HG03159 (cell line): ENCODE results near the gene HPN.
"Not testable (repeated sequence)": the region's sequence is repeated elsewhere in the genome, so short reads cannot be mapped to it uniquely, and the experiment has no call there.

Experiments used
- ATAC-seq: cut with Tn5 transposase; IDR thresholded peaks from one replicate; pipeline ENCODE4 v1.9.1; 2021; ENCODE audit warnings: mild to moderate bottlenecking, moderate library complexity; ENCODE audit not compliant: unreplicated experiment

The HPN gene

DNA sequence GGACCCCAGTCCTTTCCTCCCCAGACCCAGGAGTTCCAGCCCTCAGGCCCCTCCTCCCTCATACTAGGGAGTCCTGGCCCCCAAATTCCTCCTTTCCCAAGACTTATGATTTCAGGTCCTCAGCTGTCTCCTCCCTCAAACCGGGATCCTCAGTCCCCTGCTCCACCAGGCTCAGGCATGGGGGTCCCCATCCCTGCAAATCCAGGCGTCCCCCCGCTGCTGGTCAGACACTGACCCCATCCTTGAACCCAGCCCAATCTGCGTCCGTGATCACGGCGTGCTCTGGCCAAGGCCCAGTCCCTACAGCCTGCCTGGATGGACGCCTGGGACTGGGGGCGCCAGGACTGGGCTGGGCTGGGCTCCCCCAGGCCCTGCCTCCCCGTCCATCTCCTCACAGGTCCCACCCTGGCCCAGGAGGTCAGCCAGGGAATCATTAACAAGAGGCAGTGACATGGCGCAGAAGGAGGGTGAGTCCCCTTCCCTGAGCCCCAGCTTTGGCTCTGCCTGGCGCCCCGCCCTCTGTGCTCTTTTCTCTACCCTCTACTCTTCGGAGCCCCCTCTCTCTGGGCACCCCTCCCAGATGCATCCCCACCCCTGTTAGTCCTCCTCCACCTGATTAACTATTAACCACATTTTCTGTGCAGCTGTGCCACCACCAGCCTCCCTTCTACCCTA lies 672 bp downstream of the HPN start:
- no peak for ATAC-seq

DNA sequence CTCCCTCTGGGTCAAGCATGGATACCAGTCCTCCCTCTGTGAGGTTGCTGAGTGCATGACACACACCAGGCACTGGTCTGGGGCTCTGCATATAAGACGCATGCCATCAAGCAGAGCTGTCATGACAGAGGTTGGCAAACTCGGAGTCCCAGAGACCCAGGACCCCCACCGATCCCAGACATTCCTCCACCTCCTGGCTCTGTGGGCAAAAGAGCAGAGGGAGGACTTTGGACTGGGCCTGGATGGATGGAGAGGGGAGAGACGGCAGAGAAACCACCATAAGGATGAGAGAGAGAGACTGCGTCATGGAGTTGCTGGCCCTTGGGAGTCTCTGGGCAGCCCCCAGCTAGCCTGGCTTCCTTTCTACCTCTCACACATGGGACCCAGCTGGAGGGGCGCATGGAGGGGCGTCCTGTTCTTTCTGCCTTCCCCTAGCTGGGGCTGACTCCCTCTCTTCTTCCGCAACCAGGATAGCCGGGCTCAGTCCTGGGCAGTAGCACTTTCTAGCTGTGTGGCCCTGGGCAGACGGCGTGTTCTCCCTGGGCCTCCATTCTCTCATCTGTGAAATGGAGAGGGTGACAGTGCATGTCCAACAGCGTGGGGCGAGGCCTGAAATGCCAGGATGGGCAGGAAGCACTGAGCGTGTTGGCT lies 1.6 kb downstream of the HPN start:
- no peak for ATAC-seq

DNA sequence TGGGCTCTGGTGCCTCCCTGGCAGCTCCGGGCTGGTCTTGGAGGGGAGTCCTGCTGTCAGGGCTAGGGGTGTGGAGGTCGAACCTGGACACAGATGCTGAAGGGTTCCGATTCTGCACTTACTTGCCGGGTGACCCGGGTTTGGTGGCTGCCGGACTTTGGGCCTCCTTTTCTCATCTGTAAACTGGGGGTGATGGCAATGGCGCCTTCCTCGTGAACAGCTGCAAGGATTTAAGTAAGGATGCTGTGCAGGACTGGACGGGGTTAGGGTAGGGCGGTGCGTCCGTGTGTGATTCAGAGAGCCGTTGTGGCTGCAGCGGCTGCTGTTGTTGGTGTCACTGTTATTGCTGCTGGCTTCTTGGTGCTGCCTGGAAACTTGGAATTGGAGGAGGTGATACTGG lies 2.4 kb downstream of the HPN start:
- ATAC-seq, result no peak

DNA sequence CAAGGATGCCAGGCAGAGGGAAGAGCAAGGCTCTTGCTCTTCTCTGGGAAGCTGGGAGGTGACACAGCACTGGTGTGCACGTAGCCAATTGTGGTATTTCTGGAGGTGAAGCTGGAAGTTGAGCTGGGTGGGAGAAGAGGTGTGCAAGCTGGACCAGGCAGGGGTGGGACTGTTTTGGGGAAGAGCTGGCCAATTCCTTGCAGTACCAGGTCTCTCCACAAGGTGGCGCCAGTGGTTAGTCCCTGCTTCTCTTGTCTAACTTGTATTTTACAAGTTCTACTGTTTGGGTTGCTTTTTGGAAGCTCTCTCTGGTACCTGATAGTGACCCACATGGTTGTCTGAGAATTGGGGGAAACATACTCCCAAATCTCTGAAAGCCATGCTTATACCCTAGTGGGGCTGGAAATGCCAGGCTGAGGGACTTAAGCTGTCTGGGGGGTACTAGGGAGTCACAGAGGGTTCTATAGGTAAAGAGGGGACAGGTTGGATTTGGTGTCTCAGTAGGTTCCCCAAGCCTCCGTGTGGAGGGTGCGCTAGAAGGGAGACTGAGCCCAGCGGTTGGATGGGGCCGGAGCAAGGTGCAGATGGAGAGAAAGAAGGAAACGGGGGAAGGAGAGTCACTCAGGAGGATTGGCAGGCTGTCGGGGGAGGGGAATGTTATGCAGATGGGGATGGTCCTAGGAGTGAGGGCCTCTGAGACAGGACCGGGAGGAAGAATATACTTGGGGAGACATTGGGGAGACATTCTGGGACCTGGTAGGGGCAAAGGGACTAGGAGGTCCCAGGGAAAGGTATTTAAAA lies 3.0 kb downstream of the HPN start:
- no peak for ATAC-seq

DNA sequence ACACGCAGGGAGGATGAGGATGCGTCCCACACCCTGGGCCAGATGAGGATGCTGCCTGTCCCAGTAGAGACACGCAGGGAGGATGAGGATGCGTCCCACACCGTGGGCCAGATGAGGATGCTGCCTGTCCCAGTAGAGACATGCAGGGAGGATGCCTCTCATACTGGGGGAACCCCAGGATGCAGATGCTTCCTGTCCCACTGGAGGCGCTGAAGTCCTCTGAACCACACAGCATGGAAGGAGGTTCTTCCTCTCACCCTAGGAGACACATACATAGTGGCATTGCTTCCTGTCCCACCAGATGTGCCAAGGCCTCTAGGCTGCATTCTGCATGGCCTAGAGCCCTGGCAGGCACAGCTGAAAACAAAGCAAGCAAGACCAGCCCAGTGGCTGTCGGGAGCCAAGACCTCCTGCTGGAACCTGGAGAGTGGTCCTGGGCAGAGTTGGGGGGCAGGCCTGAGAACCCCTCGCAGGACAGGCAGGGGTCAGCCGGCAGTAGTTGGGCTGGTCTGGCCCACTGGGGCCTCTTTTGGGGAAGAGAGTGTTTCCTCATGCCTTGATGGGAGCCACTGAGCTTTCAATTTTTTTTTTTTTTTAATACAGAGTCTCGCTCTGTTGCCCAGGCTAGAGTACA lies 4.3 kb downstream of the HPN start:
- ATAC-seq, result peak; percentile 72

- no peak for ATAC-seq
Observed at GRCh38 chr19:35046461-35046860, 4.9 kb downstream of the HPN start.

- ATAC-seq, result no peak
Observed at GRCh38 chr19:35048911-35049411, 7.4 kb downstream of the HPN start.

- ATAC-seq, result no peak
Observed at GRCh38 chr19:35049456-35049855, 7.9 kb downstream of the HPN start.

- ATAC-seq, result not testable (repeated sequence)
Observed at GRCh38 chr19:35050662-35051061, 9.1 kb downstream of the HPN start.

DNA sequence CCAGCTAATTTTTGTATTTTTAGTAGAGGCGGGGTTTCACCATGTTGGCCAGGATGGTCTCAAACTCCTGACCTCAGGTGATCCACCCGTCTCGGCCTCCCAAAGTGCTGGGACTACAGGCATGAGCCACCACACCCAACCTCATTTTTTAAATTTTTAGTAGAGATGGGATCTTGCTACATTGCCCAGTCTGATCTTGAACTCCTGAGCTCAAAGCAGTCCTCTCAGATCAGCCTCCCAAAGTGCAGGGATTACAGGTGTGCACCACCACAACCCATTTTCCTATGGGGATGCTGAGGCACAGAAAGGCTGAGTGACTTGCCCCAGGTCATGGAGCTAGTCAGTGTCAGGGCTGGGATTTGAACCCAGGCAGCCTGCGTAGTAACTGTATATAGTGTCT lies 9.7 kb downstream of the HPN start:
- not testable (repeated sequence) for ATAC-seq

GRCh38 chr19:35051796-35052195 lies 10.3 kb downstream of the HPN start:
- no peak for ATAC-seq

DNA sequence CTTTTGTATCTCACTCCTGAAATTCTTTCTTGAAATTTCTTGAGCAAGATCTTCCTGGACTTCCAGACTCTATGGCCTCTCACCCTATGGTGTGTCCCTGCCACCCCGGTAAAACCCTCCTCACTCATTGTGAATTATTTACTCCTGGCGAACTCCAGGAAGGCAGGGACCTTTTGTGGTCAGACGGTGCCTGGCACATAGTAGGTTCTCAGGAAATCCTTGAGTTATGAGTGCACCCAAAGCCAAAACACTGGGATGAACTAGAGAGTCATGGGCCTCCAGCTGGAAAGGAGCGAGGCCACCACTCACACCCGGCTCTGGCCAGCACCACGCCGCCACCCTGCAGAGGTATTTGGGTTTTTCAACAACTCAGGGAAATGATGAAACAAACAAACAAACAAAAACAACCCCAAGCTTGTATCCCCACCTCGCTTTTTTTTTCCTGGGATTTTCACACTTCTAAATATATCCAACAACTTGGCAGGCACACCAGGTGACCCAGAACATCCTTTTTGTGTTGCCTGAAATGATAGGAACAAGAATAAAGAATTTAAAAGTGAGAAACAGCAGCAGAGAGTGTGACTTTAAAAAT lies 11.2 kb downstream of the HPN start:
- no peak for ATAC-seq

- ATAC-seq, result no peak
Observed at GRCh38 chr19:35053667-35054293, 12.3 kb downstream of the HPN start.

- no peak for ATAC-seq
Observed at GRCh38 chr19:35054626-35055025, 13.1 kb downstream of the HPN start.

DNA sequence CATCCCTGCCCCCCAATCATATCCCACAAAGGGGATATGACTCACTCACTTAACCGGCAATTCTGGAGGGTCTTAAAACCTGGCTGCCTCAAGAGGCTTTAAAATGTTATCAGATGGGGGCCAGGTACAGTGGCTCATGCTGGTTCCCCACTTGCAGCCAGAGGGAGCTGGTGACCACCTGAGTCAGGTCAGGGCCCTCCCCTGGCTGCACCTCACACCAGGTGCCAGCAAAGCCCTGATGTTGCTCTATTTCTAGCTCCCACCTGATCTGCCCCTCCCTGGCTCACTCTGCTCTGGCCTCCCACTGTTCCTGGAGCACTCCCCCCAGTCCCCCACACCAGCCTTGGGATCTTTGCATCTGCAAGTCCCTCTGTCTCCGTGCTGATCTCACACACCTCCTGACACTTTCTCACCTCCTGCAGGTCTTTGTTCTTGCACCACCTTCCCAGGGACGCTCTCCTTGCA lies 14.2 kb downstream of the HPN start:
- ATAC-seq, result no peak

GRCh38 chr19:35056513-35057063 lies 15.1 kb downstream of the HPN start:
- no peak for ATAC-seq

DNA sequence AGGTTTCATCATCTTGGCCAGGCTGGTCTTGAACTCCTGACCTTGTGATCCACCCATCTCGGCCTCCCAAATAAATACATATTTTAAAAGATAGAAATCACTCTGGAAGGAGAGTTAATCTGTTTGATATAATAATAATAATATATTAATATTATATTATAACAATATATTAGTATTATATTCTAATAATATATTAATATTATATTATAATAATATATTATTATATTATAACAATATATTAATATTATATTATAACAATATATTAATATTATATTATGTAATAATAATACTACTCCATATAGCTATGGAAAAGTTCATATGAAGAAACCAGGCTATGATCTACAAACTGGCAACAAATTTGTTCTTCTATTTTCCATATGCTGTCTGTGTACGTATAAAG lies 16.8 kb downstream of the HPN start:
- no peak for ATAC-seq

GRCh38 chr19:35059006-35059798 lies 17.7 kb downstream of the HPN start:
- ATAC-seq, result no peak

- no peak for ATAC-seq
Observed at GRCh38 chr19:35059799-35060091, 18.2 kb downstream of the HPN start.
